ENCODE results near the gene SPAG16.

The SPAG16 gene

GRCh38 chr2:214104219-214104618, 820.0 kb downstream of the SPAG16 start:
- FAIRE-seq, result no peak

GRCh38 chr2:214104967-214105366, 820.7 kb downstream of the SPAG16 start:
- DNase-seq (ENCODE audit: extremely low spot score, insufficient read length, low read depth) (no peak), FAIRE-seq (no peak)

More at GRCh38 chr2:214104219-214104618, 820.0 kb downstream of the SPAG16 start:
- no peak for DNase-seq (ENCODE audit: extremely low spot score, insufficient read length, low read depth)

- no peak for DNase-seq (ENCODE audit: extremely low spot score, insufficient read length, low read depth)
- no peak for FAIRE-seq
Measured at GRCh38 chr2:214107726-214108125, 823.5 kb downstream of the SPAG16 start.

- DNase-seq (ENCODE audit: extremely low spot score, insufficient read length, low read depth) (no peak), FAIRE-seq (no peak)
Measured at GRCh38 chr2:214108598-214108997, 824.3 kb downstream of the SPAG16 start.

- no peak for DNase-seq (ENCODE audit: extremely low spot score, insufficient read length, low read depth)
- no peak for FAIRE-seq
Measured at GRCh38 chr2:214117054-214117453, 832.8 kb downstream of the SPAG16 start.

- FAIRE-seq, result no peak
- DNase-seq (ENCODE audit: extremely low spot score, insufficient read length, low read depth), result no peak
Measured at GRCh38 chr2:214126135-214126534, 841.9 kb downstream of the SPAG16 start.

- no peak for FAIRE-seq
- DNase-seq (ENCODE audit: extremely low spot score, insufficient read length, low read depth), result no peak
Measured at GRCh38 chr2:214127170-214127569, 842.9 kb downstream of the SPAG16 start.

- DNase-seq (ENCODE audit: extremely low spot score, insufficient read length, low read depth) (no peak), FAIRE-seq (no peak)
Measured at GRCh38 chr2:214127571-214127970, 843.3 kb downstream of the SPAG16 start.

GRCh38 chr2:214128040-214128439, 843.8 kb downstream of the SPAG16 start:
- FAIRE-seq, result no peak
- DNase-seq (ENCODE audit: extremely low spot score, insufficient read length, low read depth), result no peak

GRCh38 chr2:214130114-214130513, 845.9 kb downstream of the SPAG16 start:
- no peak for DNase-seq (ENCODE audit: extremely low spot score, insufficient read length, low read depth)

GRCh38 chr2:214135966-214136365, 851.7 kb downstream of the SPAG16 start:
- DNase-seq (ENCODE audit: extremely low spot score, insufficient read length, low read depth) (no peak), FAIRE-seq (no peak)

More at GRCh38 chr2:214130114-214130513, 845.9 kb downstream of the SPAG16 start:
- no peak for FAIRE-seq

GRCh38 chr2:214138779-214139178, 854.5 kb downstream of the SPAG16 start:
- DNase-seq (ENCODE audit: extremely low spot score, insufficient read length, low read depth) (no peak), FAIRE-seq (no peak)

- DNase-seq (ENCODE audit: extremely low spot score, insufficient read length, low read depth), result no peak
Measured at GRCh38 chr2:214139630-214140284, 855.5 kb downstream of the SPAG16 start.

GRCh38 chr2:214156971-214157370, 872.7 kb downstream of the SPAG16 start:
- FAIRE-seq, result no peak

More at GRCh38 chr2:214139630-214140284, 855.5 kb downstream of the SPAG16 start:
- no peak for FAIRE-seq

GRCh38 chr2:214158851-214159250, 874.6 kb downstream of the SPAG16 start:
- FAIRE-seq (no peak), DNase-seq (ENCODE audit: extremely low spot score, insufficient read length, low read depth) (no peak)

More at GRCh38 chr2:214156971-214157370, 872.7 kb downstream of the SPAG16 start:
- no peak for DNase-seq (ENCODE audit: extremely low spot score, insufficient read length, low read depth)

GRCh38 chr2:214169281-214169680, 885.0 kb downstream of the SPAG16 start:
- no peak for DNase-seq (ENCODE audit: extremely low spot score, insufficient read length, low read depth)
- FAIRE-seq, result no peak

- no peak for DNase-seq (ENCODE audit: extremely low spot score, insufficient read length, low read depth)
Measured at GRCh38 chr2:214169736-214170135, 885.5 kb downstream of the SPAG16 start.

GRCh38 chr2:214174563-214174962, 890.3 kb downstream of the SPAG16 start:
- DNase-seq (ENCODE audit: extremely low spot score, insufficient read length, low read depth) (no peak), FAIRE-seq (no peak)

More at GRCh38 chr2:214169736-214170135, 885.5 kb downstream of the SPAG16 start:
- no peak for FAIRE-seq

GRCh38 chr2:214180071-214180470, 895.8 kb downstream of the SPAG16 start:
- no peak for FAIRE-seq

GRCh38 chr2:214180686-214181085, 896.4 kb downstream of the SPAG16 start:
- no peak for FAIRE-seq

More at GRCh38 chr2:214180071-214180470, 895.8 kb downstream of the SPAG16 start:
- DNase-seq (ENCODE audit: extremely low spot score, insufficient read length, low read depth), result no peak

GRCh38 chr2:214184461-214184860, 900.2 kb downstream of the SPAG16 start:
- DNase-seq (ENCODE audit: extremely low spot score, insufficient read length, low read depth) (no peak), FAIRE-seq (no peak)

More at GRCh38 chr2:214180686-214181085, 896.4 kb downstream of the SPAG16 start:
- DNase-seq (ENCODE audit: extremely low spot score, insufficient read length, low read depth), result no peak

GRCh38 chr2:214185546-214185945, 901.3 kb downstream of the SPAG16 start:
- DNase-seq (ENCODE audit: extremely low spot score, insufficient read length, low read depth), result no peak
- no peak for FAIRE-seq

Measured in GM18507 (cell line).